BJ (cell line): ENCODE data around the gene RALGAPB. TPM values are rescaled to one million over a fixed set of nuclear protein-coding genes. Genes with fewer than 3 reads are reported as not detected.

ENCODE experiments used
- CTCF ChIA-PET: fragments of 350-600 bp; formaldehyde crosslinking; extraction: SDS; loops from one replicate; lab custom pipeline; 2021; ENCODE audit warnings: antibody characterized with exemption, inconsistent platforms; lab: Yijun Ruan, JAX
- POLR2A ChIA-PET: fragments of 300-600 bp; sonication (Branson Sonifier 250); formaldehyde crosslinking; extraction: SDS; loops from one replicate; lab custom pipeline; 2021; ENCODE audit warnings: antibody characterized with exemption; lab: Charles Lee
- DNase-seq: peaks from one replicate; pipeline ENCODE4 v3.0.0-alpha.2; 2011; ENCODE audit warnings: low read depth
- H3K27me3 ChIP-seq: 2 replicates; pipeline ENCODE4 v1.6.0; 2011; ENCODE audit warnings: low read length; ENCODE audit not compliant: control insufficient read depth, insufficient read depth
- H3K36me3 ChIP-seq: 2 replicates; pipeline ENCODE4 v1.5.1; 2011; ENCODE audit warnings: low read length; ENCODE audit not compliant: control insufficient read depth, insufficient read depth
- H3K4me3 ChIP-seq: 2 replicates; pipeline ENCODE4 v1.5.1; 2011; ENCODE audit warnings: low read depth, mild to moderate bottlenecking, control low read depth, low read length
- CTCF ChIP-seq: IDR thresholded peaks from 2 replicates; pipeline ENCODE4 v1.5.1; 2011; ENCODE audit warnings: low read depth, mild to moderate bottlenecking, control low read depth, inconsistent platforms, low read length, moderate library complexity; ENCODE audit not compliant: insufficient read depth
- polyA plus RNA-seq: library from polyadenylated mRNA; depleted of rRNA; stranded (reverse); fragments of >200 nt; gene quantifications from 2 replicates; pipeline ENCODE4 v1.2.3, GENCODE V29; 2011

RALGAPB gene
- polyA plus RNA-seq, 1 experiment, result 14.8 TPM

GRCh38 chr20:38514947-38515346, 42.3 kb downstream of the RALGAPB start:
- Histone ChIP-seq H3K4me3 (no peak overlapping the region), H3K27me3 (no peaks in the 10 kb centered on the region), H3K36me3 (0 out of 2 replicates have a peak, but pooled peaks cover 1% of the 10 kb centered on the region)
- ChIA-PET CTCF (no interaction called here), POLR2A (interaction anchor here (0.5 kb wide), 1 partner anchor 29 kb away, joined by 4 read pairs; no protein-coding TSS in a partner anchor)
- TF ChIP-seq CTCF, result no peak
- no peak for DNase-seq

- H3K27me3 ChIP-seq, result no peaks in the 10 kb centered on the region
- H3K36me3 ChIP-seq, result 0 out of 2 replicates have a peak, but pooled peaks cover 1% of the 10 kb centered on the region
- no peak for TF ChIP-seq CTCF
- CTCF ChIA-PET, result no interaction called here
- POLR2A ChIA-PET, result interaction anchor here (0.5 kb wide), 1 partner anchor 29 kb away, joined by 4 read pairs; no protein-coding TSS in a partner anchor
- no peak for DNase-seq
- H3K4me3 ChIP-seq, result no peak overlapping the region
Measured at GRCh38 chr20:38515631-38516030, 43.0 kb downstream of the RALGAPB start.

- Histone ChIP-seq H3K36me3 (peaks cover 1% of the 10 kb centered on the region; the same call in 1 of the 2 replicates), H3K27me3 (no peaks in the 10 kb centered on the region), H3K4me3 (no peak overlapping the region)
- no peak for DNase-seq
- POLR2A ChIA-PET, result no interaction called here
- CTCF ChIA-PET, result no interaction called here
- TF ChIP-seq CTCF, result no peak
Measured at GRCh38 chr20:38519426-38519825, 46.8 kb downstream of the RALGAPB start.

- CTCF ChIA-PET, result interaction anchor here (0.6 to 0.7 kb wide), 2 partner anchors 24 to 85 kb away, joined by 3 read pairs; partner anchors contain the start of gene SNHG17
Measured at GRCh38 chr20:38520261-38520660, 47.6 kb downstream of the RALGAPB start.

GRCh38 chr20:38523697-38524096, 51.1 kb downstream of the RALGAPB start:
- Histone ChIP-seq H3K4me3 (no peak overlapping the region), H3K27me3 (no peaks in the 10 kb centered on the region), H3K36me3 (no peaks in the 10 kb centered on the region; the same call in 1 of the 2 replicates)
- CTCF ChIA-PET, result no interaction called here
- POLR2A ChIA-PET, result no interaction called here
- DNase-seq, result peak; percentile 26
- TF ChIP-seq CTCF, result no peak

More at GRCh38 chr20:38520261-38520660, 47.6 kb downstream of the RALGAPB start:
- no peaks in the 10 kb centered on the region for H3K27me3 ChIP-seq
- H3K4me3 ChIP-seq, result no peak overlapping the region
- no peak for TF ChIP-seq CTCF
- DNase-seq, result no peak
- POLR2A ChIA-PET, result no interaction called here
- H3K36me3 ChIP-seq, result peaks cover 1% of the 10 kb centered on the region; the same call in 1 of the 2 replicates
